GM12801 (cell line): ENCODE results near the gene UBE2E2.

Experiments
- CTCF ChIP-seq: IDR thresholded peaks from one replicate; pipeline ENCODE4 v1.5.1; 2011; ENCODE audit warnings: control low read depth; ENCODE audit not compliant: insufficient read length; ENCODE audit errors: extremely low read depth

The UBE2E2 gene

DNA sequence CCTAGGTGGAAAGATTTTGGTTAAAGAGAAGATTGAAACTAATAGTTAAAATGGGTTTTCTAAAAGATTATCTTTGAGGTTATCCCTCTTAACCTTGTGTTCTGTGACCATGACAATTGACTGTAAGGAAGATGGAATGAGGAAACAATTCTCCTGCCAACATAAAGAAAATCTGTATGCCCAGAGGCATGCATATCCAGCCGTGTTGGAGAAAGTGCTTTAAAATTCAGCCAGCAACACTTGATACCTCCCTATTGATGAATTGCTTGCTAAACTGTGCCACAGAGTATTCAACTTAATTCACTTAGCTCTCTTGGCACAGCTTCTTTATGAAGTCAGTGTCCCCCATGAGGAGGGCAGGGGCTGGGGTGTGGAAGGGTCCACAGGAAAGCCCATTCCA, 203.5 kb downstream of the UBE2E2 start:
- no peak for TF ChIP-seq CTCF

GRCh38 chr3:23418026-23418425, 214.9 kb downstream of the UBE2E2 start:
- TF ChIP-seq CTCF, result no peak

DNA sequence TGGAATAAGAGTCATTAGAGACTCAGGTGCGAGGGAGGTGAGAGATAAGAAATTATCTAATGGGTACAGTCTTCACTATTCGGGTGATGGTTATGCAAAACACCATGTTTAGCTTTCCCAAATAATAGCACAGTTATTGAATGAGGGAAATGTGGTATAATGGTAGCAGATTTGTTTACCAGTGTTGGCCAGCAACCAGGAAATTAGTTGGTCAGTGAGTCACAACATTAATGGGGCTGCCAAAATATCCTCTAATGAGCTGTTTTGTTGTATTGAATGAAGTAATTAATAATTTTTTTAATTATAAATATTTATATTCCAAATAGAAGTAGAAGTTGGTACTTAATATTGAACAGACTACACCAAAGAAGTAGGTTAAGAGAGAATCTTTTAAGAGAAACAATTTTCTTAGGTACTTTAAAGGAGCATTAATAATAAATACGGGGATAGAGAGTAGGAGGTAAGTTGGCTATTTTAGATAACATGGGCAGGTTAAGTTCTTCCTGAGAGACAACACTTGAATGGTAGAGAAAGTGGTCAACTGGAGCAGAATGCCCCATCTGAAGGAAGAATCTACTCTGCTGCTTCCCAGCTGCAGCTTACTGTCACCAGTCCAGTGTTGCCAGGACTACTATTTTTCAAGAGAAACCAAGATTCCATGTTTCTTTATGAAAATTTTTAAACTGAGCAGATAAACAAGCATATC, 218.8 kb downstream of the UBE2E2 start:
- TF ChIP-seq CTCF, result no peak

DNA sequence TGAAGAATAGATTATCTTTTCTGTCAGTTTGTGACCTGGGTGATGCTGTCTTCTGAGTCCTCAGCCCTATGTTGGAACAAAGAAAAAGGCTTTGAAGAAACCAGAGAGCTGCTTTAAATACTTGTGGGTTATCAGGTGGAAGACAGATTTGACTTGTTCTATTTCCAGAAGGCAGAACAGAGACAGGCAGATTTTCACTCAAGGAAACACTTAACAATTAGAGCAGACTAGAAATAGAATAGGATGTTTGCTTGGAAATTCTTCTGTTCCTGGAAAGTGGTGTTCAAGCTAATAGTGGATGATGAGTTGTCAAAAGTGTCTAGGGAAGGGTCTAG, 219.4 kb downstream of the UBE2E2 start:
- TF ChIP-seq CTCF, result no peak

DNA sequence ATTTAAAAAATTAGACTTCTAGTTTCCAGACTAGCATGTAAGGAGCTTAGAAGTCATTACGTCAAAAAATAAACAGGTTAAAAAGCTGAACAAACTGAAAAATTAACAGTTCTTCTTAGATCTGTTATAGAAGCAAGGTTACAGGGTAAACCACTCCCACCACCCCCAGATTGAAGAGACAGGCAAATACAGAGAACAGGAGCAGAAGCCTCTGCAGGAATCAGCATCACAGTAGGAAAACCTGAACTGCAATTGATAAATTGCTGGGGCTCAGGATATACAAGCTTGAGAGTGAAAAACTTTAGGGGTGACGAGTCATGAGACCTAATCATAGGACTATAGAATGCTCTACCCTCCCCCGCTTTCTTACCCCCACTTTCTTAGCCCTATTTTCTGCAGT, 222.3 kb downstream of the UBE2E2 start:
- TF ChIP-seq CTCF, result no peak

DNA sequence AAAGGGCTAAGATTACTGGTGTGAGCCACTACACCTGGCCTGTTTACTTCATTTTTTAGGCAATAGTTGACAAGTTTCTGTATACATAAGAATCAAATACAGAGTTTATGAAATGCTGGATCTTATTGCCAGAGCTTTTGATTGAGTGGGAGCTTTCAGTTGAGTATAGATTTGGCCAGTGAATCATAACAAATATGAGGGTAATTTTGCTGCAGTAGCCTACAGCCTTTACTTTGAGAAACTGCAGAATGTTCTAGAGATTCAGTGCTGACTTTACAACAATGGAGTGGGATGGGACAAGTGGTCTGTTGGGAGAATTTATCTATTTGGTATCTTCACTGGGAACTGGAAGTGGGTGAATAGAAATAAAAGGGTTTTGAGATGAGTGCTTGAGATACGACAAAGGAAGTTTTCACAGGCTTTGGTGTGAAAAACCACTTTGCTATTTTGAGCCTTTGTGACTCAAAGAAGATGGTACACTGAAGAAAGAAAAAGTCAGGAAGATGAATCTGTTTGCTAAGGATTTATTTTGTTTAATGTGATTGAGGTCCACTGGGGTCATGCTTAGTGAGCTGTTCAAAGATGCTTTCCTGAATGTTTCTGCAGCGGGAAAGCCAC, 227.8 kb downstream of the UBE2E2 start:
- no peak for TF ChIP-seq CTCF

- TF ChIP-seq CTCF, result no peak
These were observed 228.6 kb downstream of the UBE2E2 start for GRCh38 chr3:23431764-23432163.
